Stimulated activated naive B cell treated with anti-CD40 and anti-IgM and Interleukin-4, amounts not matched to agents 10 μg/mL and 1 μg/mL and 100 μg/mL, for 72 hours (primary cell): ENCODE data around the gene SLC50A1.
"Not testable (repeated sequence)": the region's sequence is repeated elsewhere in the genome, so short reads cannot be mapped to it uniquely, and the experiment has no call there.

Experiments
- ATAC-seq, 2 donors: fragments of 150-1000 bp; cut with Tn5 transposase; replicated peaks; 2 replicates each; pipeline ENCODE4 v1.10.0; 2021; ENCODE audit warnings: moderate library complexity in 1 of 2
- DNase-seq: peaks from one replicate; pipeline ENCODE4 v3.0.0; 2021
- H3K27ac Mint-ChIP-seq: one replicate; pipeline ENCODE4 v1.8.0; 2022; ENCODE audit warnings: mild to moderate bottlenecking, mixed read lengths
- H3K27me3 Mint-ChIP-seq, 2 donors: one replicate each; pipeline ENCODE4 v1.8.0; 2022; ENCODE audit warnings: mixed read lengths in 2 of 2
- H3K36me3 Mint-ChIP-seq, 2 donors: one replicate each; pipeline ENCODE4 v1.8.0; 2022; ENCODE audit warnings: mixed read lengths in 2 of 2, mild to moderate bottlenecking in 1 of 2
- H3K4me1 Mint-ChIP-seq, 2 donors: one replicate each; pipeline ENCODE4 v1.8.0; 2022; ENCODE audit warnings: mixed read lengths in 2 of 2, mild to moderate bottlenecking in 1 of 2
- H3K4me3 Mint-ChIP-seq, 2 donors: one replicate each; pipeline ENCODE4 v1.8.0; 2022; ENCODE audit warnings: mild to moderate bottlenecking in 2 of 2, mixed read lengths in 2 of 2, moderate library complexity in 1 of 2
- H3K9me3 Mint-ChIP-seq, 2 donors: one replicate each; pipeline ENCODE4 v1.8.0; 2022; ENCODE audit warnings: mixed read lengths in 2 of 2, mild to moderate bottlenecking in 1 of 2

SLC50A1 gene

DNA sequence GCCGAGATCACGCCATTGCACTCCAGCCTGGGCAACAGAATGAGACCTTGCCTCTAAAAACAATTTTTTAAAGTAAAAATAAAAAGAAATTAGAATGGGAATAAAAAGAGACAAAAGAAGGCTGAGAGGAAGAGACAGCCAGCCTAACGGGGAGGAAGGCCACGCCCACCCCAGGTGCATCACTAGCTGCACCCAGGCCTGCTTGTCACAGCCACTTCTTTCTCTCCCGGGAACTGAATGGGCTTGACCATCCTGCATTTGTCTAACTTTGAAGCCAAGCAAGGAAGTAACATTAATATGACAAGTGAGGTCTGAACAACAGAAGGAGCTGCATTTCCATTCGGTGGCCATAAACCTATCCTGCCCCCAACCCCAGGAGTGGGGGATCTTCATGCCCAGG is 28.8 kb upstream of the SLC50A1 start:
- no peaks in the 10 kb centered on the region for H3K36me3 Mint-ChIP-seq
- no peak overlapping the region for H3K27ac Mint-ChIP-seq
- H3K9me3 Mint-ChIP-seq: no peaks in the 10 kb centered on the region
- no peaks in the 10 kb centered on the region for H3K4me1 Mint-ChIP-seq
- H3K27me3 Mint-ChIP-seq: no peaks in the 10 kb centered on the region
- H3K4me3 Mint-ChIP-seq: no peak overlapping the region
- no peak for ATAC-seq
- no peak for DNase-seq

DNA sequence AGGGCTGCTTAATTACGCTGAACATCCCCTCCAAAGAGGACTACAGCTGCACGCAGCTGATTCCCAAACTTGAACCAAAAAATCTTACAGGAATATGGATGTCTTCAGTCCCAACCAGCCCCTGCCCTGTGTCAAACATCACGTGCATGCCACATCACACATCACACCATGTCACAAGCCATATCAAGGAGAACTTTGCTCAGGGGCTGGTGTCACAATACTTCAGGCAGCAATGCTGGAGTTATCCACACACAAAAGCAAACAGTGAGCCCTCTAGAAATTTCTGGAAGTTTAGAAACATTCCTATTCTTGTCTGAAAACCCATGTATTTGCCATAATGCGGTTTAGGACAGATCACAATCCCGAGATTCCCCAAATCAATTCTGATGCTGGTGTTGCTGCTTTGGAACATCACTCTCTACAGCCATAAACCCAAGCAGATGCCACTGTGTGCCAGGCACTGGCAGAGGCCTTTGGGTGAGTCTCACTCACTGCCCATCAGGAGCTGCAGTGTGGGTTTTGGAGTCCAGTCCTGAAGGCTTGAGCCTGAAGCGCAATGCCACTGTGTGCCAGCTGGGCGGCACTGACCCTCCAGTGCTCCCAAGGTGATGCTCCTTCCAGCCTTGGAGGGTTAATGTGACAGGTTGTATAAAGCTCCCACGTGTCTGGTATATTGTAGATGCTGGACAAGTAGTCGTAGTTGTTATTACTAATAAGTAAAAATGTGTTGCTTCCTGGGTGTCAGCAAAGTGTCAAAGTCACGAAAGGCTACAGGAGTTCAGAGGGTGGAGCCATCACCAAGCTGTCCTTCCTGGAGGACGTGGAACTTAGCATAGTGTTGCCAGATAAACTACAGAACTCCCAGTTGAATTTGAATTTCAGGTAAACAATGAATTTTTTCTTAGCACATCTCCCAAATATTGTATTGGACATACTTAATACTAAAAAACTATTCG is 28.1 kb upstream of the SLC50A1 start:
- Mint-ChIP-seq H3K4me3 (no peak overlapping the region), H3K27me3 (no peaks in the 10 kb centered on the region), H3K4me1 (no peaks in the 10 kb centered on the region), H3K36me3 (no peaks in the 10 kb centered on the region), H3K27ac (no peak overlapping the region), H3K9me3 (no peaks in the 10 kb centered on the region)
- no peak for ATAC-seq
- no peak for DNase-seq

DNA sequence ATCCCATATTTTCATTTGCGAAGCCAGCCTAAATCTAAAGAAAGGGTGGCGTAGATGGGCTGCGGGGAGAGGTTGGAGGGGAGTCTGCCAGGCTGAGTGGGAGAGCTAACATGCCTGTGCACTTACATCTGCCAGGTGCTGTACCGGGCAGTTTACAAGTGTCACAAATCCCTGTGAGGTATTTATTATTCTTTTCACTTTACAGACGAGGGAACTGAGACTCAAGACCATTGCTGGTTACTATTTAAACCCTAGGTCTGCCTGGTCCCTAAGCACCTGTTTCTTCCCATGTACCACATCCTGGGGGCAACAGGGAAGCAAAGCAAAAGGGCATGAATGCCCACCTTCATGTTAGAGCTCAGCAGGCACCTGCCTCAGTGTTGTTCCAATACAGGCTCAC is 27.4 kb upstream of the SLC50A1 start:
- H3K36me3 Mint-ChIP-seq: no peaks in the 10 kb centered on the region
- DNase-seq (no peak), ATAC-seq (no peak)
- H3K9me3 Mint-ChIP-seq: no peaks in the 10 kb centered on the region
- H3K27me3 Mint-ChIP-seq: no peaks in the 10 kb centered on the region
- H3K4me3 Mint-ChIP-seq: no peak overlapping the region
- no peak overlapping the region for H3K27ac Mint-ChIP-seq
- H3K4me1 Mint-ChIP-seq: no peaks in the 10 kb centered on the region

DNA sequence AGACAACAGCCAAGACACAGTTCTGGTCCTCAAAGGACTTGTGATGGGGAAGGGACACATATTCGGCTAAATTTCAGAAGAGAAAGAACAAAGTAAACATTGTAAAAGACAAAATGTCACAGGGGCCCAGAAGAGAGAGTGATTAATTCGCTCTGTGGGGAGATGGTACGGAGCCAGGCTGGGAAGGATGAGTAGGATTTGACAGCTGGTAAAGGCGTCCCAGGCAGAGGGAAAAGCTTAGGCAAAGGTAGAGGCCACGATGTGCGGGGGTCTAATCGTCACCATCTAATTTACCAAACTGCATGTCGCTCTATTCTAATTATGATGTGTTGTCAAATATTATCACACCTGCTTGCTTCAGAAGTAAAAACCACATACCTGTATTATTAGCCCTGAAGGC is 25.3 kb upstream of the SLC50A1 start:
- H3K9me3 Mint-ChIP-seq: no peaks in the 10 kb centered on the region
- no peak for ATAC-seq
- H3K27me3 Mint-ChIP-seq: no peaks in the 10 kb centered on the region
- no peaks in the 10 kb centered on the region for H3K4me1 Mint-ChIP-seq
- no peaks in the 10 kb centered on the region for H3K36me3 Mint-ChIP-seq
- no peak overlapping the region for H3K4me3 Mint-ChIP-seq
- no peak for DNase-seq
- H3K27ac Mint-ChIP-seq: no peak overlapping the region

DNA sequence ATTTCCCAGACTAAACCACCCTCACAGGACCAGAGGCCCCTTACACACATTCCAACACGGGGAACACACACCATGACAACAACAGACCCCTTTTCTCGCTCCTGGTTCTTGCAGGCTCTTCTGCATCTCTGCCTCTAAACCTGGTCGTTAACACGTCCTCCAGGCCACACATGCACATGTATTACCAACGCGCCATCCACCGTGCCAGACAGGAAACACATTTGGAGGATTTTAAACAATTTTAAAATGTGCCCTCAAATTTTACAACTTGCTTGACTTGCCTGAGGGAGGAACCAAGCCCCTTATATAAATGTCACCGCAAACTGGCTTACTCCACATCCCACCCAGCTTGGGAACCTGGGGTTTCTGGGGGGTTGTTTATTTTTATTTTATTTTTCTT is 24.8 kb upstream of the SLC50A1 start:
- no peaks in the 10 kb centered on the region for H3K9me3 Mint-ChIP-seq
- DNase-seq: no peak
- no peak overlapping the region for H3K27ac Mint-ChIP-seq
- no peak overlapping the region for H3K4me3 Mint-ChIP-seq
- no peaks in the 10 kb centered on the region for H3K4me1 Mint-ChIP-seq
- no peaks in the 10 kb centered on the region for H3K27me3 Mint-ChIP-seq
- no peak for ATAC-seq
- no peaks in the 10 kb centered on the region for H3K36me3 Mint-ChIP-seq

- ATAC-seq (no peak), DNase-seq (no peak)
- no peak overlapping the region for H3K27ac Mint-ChIP-seq
- no peak overlapping the region for H3K4me3 Mint-ChIP-seq
- H3K36me3 Mint-ChIP-seq: no peaks in the 10 kb centered on the region
- no peaks in the 10 kb centered on the region for H3K9me3 Mint-ChIP-seq
- no peaks in the 10 kb centered on the region for H3K4me1 Mint-ChIP-seq
- H3K27me3 Mint-ChIP-seq: peaks cover 13 to 15% of the 10 kb centered on the region in 2 donors
These were observed 22.1 kb upstream of the SLC50A1 start for GRCh38 chr1:155113450-155113980.

GRCh38 chr1:155116113-155116764 is 19.4 kb upstream of the SLC50A1 start:
- no peak for DNase-seq
- H3K27me3 Mint-ChIP-seq: peaks cover 17 to 18% of the 10 kb centered on the region in 2 donors
- no peaks in the 10 kb centered on the region for H3K36me3 Mint-ChIP-seq
- no peak overlapping the region for H3K4me3 Mint-ChIP-seq
- H3K27ac Mint-ChIP-seq: no peak overlapping the region
- no peaks in the 10 kb centered on the region for H3K4me1 Mint-ChIP-seq
- H3K9me3 Mint-ChIP-seq: no peaks in the 10 kb centered on the region
- ATAC-seq: no peak

DNA sequence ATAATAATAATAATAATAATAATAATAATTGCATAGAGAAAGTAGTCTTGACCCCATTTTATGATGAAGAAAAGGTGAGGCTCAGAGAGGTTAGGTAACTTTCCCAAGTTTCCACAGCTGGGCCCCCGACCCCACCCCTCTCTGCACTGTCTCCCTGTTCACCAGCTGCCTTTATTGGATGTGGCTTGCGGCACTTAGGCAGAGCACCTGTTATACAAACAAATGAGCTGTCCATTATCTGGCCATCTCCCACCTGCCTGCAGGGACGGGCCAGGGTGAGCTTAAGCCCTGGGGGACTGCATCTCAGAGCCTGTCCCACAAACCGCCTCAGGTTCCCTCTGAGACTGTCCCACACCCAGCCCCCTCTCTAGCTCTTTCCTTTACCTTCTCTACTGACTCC is 18.0 kb upstream of the SLC50A1 start:
- H3K4me1 Mint-ChIP-seq: no peaks in the 10 kb centered on the region
- ATAC-seq (no peak), DNase-seq (no peak)
- H3K9me3 Mint-ChIP-seq: no peaks in the 10 kb centered on the region
- H3K36me3 Mint-ChIP-seq: no peaks in the 10 kb centered on the region
- no peak overlapping the region for H3K4me3 Mint-ChIP-seq
- peaks cover 17 to 19% of the 10 kb centered on the region in 2 donors for H3K27me3 Mint-ChIP-seq
- H3K27ac Mint-ChIP-seq: no peak overlapping the region

DNA sequence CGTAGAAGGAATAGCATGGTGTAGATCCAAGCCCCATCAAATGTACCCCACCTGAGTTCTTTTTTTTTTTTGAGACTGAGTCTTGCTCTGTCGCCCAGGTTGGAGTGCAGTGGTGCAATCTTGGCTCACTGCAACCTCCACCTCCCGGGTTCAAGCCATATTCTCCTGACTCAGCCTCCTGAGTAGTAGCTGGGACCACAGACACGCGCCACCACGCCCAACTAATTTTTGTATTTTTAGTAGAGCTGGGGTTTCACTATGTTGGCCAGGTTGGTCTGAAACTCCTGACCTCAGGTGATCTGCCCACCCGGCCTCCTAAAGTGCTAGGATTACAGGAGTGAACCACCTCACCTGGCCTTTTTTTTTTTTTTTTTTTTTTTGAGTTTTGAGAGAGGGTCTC is 17.6 kb upstream of the SLC50A1 start:
- H3K4me3 Mint-ChIP-seq, DNase-seq, ATAC-seq, H3K27ac Mint-ChIP-seq, H3K4me1 Mint-ChIP-seq, H3K9me3 Mint-ChIP-seq, H3K36me3 Mint-ChIP-seq: not testable (repeated sequence)
- H3K27me3 Mint-ChIP-seq: peaks cover 17 to 19% of the 10 kb centered on the region in 2 donors

- ATAC-seq (no peak), DNase-seq (no peak)
- Mint-ChIP-seq H3K27me3 (peaks cover 21 to 25% of the 10 kb centered on the region in 2 donors), H3K9me3 (no peaks in the 10 kb centered on the region), H3K4me1 (peaks cover 0 to 6% of the 10 kb centered on the region in 2 donors), H3K27ac (no peak overlapping the region), H3K4me3 (no peak overlapping the region), H3K36me3 (no peaks in the 10 kb centered on the region)
These were observed 15.4 kb upstream of the SLC50A1 start for GRCh38 chr1:155120253-155120652.

DNA sequence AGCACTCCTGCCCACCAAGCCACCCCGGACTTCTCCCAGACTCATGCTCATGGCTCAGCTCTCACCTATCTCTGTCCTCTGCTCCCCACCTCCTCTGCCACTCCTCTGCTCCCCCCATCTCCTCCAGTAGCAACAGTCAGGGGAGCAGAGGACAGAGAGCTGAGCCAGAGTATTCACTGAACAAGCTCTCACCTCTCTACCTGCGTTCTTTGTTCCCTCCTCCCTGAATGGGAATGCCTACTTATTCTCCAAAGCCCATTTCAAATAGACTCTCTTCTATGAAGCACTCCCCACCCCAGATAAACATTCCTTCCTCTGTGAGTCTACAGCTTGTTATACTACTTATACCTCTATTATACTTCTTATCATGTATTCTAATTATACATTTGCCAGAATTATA is 14.4 kb upstream of the SLC50A1 start:
- Mint-ChIP-seq H3K27ac (no peak overlapping the region), H3K4me1 (peaks cover 0 to 7% of the 10 kb centered on the region in 2 donors), H3K4me3 (no peak overlapping the region), H3K36me3 (no peaks in the 10 kb centered on the region), H3K27me3 (peaks cover 25 to 30% of the 10 kb centered on the region in 2 donors), H3K9me3 (no peaks in the 10 kb centered on the region)
- ATAC-seq: no peak
- DNase-seq: no peak

DNA sequence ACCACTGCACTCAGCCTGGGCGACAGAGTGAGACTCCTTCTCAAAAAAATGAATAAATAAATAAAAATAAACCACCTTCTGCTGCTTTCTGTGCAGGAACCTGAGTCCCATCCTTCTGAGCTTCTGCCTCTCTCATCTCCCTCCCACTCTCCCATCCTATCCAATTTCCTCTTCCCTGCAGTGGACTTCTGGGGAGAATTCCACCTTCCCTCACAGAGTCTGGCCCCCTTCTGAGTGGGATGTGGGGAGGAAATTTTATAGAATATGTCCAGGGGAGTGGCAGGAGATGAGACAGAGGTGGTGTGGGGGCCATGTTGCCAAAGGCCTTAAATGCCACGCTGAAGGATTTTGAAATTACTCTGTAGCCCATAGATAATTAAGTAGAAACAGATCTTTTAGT is 13.3 kb upstream of the SLC50A1 start:
- H3K36me3 Mint-ChIP-seq: no peaks in the 10 kb centered on the region
- no peak overlapping the region for H3K27ac Mint-ChIP-seq
- DNase-seq: no peak
- no peak for ATAC-seq
- H3K9me3 Mint-ChIP-seq: no peaks in the 10 kb centered on the region
- H3K27me3 Mint-ChIP-seq: peaks cover 28 to 33% of the 10 kb centered on the region in 2 donors
- H3K4me3 Mint-ChIP-seq: no peak overlapping the region
- peaks cover 6 to 18% of the 10 kb centered on the region in 2 donors for H3K4me1 Mint-ChIP-seq

DNA sequence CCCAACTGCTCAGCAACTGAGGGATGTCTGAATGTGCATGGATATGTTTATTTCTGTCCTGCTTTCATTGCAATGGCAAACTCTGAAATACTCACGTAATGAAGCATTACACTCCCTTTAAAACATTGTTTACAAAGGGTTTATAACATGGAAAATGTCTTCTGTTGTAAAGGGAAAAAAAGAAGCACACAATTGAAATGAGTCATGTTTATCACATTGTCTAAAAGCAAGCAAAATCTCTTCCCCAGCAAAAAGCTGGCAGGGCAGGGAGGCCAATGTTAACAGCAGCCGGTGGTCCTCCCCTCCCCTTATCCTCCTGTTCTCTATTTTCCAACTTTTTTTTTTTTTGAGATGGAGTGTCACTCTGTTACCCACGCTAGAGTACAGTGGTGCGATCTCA is 11.9 kb upstream of the SLC50A1 start:
- H3K9me3 Mint-ChIP-seq: no peaks in the 10 kb centered on the region
- ATAC-seq (no peak), DNase-seq (no peak)
- peaks cover 35 to 43% of the 10 kb centered on the region in 2 donors for H3K27me3 Mint-ChIP-seq
- H3K4me3 Mint-ChIP-seq: no peak overlapping the region
- peaks cover 18 to 33% of the 10 kb centered on the region in 2 donors for H3K4me1 Mint-ChIP-seq
- no peaks in the 10 kb centered on the region for H3K36me3 Mint-ChIP-seq
- H3K27ac Mint-ChIP-seq: no peak overlapping the region

DNA sequence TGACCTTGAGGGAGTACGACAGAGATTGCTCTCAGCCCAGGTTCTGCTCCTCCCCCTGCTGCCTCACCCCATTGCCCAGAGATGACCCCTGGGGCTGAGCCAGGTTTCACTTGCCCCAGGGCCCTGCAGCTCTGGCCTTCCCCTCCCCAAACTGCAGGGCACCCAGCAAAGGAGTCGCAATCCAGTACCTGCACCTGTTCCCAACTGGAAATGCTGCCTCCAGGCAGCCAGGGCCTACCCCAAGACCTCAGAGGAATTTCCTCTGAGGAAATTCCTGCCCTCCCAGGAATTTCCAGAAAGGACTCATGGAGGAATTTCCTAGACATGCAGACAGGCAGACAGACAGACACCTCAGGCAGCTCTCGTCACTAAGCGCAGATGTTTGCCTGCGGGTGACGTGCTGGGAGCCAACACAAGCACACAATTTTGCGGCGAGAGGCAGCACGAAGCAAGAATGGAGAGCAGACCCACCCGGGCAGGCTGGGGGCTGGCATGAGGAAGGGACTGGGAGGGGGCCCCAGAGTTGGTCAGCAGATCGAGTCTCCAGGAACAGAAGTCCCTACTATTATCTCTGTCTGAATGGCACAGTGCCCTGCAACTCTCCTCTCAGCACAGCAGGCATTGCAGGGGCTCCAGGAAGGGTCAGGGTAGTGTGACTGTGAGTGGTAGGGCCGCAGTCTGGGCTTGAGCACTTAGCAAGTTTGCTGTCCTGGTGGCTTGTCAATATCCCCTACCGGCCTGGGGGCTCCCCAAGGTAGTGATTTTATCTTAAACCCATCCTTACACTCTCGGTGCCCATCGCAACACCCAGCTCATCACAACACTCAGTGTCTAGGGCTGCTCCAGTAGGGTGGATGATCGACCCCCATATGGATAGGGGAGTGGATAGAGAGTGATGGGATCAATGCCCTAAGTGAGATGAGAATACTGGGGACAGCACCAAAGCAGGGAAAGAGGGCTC is 10.9 kb upstream of the SLC50A1 start:
- H3K4me1 Mint-ChIP-seq: peaks cover 28 to 43% of the 10 kb centered on the region in 2 donors
- H3K4me3 Mint-ChIP-seq: no peak overlapping the region
- H3K27me3 Mint-ChIP-seq: peaks cover 44 to 52% of the 10 kb centered on the region in 2 donors
- ATAC-seq (no peak), DNase-seq (no peak)
- H3K9me3 Mint-ChIP-seq: no peaks in the 10 kb centered on the region
- no peak overlapping the region for H3K27ac Mint-ChIP-seq
- H3K36me3 Mint-ChIP-seq: no peaks in the 10 kb centered on the region
